Kidney tubule cell (primary cell): ENCODE data around the gene FOXP1.

ENCODE experiments used
- DNase-seq: peaks from one replicate; pipeline ENCODE4 v3.0.0-alpha.2; 2018; ENCODE audit warnings: low spot score

FOXP1 gene

DNA sequence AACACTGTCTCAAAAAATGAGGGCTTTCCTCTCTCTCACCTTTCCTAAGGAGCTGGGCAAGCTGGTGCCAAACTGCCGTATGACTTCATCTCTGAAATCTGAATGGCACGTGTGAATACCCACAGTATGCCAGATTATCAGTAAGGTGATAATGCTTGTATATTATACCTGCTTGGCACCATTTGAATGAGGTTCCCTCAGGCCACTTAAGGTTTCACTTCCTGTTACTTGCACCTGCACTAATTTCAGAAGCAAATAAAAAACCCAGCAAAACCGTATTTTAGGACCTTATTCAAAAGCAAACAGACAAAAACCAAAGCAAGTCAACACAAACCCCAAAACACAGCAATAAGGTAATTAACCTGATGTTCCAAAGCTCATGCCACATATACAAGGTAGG lies 19.7 kb downstream of the FOXP1 start:
- no peak for DNase-seq

DNA sequence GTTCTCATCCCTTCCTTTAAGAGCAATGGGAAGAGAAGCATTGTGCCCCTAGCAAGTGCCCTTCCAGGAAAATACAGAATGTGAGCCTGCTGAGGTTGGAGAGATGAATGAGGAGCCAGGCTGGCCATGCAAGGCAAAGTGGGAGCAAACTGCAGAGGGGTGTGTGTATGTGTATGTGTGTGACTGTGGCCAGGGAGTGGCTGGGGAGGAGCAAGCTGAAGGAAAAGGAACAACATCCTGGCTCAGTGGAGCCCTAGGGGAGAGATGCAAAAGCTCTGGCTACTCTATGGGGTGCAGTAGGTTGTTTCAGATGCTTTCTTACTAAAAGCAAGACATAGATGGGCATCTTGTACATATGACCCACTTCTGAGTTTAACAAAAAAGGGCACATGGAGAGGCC lies 20.6 kb downstream of the FOXP1 start:
- peak; percentile 7 for DNase-seq

- peak; percentile 84 for DNase-seq
Measured at GRCh38 chr3:71560665-71561064, 22.9 kb downstream of the FOXP1 start.

DNA sequence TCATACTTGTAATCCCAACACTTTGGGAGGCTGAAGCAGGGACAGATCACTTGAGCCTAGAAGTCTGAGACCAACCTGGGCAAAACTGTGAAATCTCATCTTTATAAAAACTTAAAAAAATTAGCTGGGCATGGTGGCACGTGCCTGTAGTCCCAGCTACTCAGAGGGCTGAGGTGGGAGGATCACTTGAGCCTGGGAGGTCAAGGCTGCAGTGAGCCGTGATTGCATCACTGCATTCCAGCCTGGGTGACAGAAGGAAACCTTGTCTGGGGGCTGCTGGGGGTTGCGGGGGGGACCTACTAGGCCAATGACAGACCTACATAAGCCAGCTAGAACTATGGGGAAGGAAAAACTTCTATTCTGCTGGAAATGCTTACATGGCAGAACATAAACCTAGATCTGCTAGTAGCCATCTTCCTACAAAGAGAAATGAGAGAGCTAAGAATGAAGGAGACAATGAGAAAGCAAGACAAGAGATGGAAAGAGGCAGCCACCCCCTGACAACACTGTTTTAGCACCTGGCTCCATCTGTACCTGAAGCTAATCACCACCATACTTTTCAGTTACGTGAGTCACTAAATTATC lies 23.9 kb downstream of the FOXP1 start:
- DNase-seq, result peak; percentile 37

DNA sequence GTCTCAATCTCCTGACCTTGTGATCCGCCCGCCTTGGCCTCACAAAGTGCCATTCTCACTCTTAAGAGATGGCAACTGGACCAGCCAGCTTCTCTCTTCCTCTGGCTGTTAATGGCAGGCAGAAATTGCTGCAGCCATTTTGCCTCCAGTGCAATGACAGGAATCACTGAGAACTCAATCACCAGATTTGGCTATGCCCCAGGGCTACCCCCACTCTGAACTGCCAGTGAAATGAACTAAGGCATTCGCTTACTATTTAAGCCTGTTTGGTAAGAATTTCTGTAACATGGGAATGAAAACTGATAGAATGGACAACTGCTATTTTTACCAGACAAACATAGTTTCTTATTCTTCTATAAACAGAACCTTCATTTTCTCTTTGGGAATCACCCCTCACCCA lies 24.5 kb downstream of the FOXP1 start:
- DNase-seq, result no peak

DNA sequence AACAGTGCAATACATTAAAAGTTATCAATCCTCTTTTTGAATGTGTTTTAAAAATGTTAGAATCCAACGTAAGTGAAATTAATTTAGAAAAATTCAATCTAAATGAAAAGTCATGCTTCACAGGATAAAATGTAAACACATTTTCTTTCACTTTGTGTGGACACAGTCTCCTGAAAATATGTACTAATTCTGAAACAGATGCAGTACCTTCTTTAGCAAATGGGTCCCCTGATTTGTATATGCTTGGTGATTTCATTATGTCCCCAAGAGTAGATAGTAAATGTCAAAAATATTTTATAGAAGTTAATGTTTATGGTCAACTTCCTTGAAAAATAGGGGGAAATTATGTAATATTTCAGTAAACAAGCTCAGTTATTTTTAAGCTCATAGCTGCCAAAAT lies 28.9 kb downstream of the FOXP1 start:
- no peak for DNase-seq

- DNase-seq, result peak; percentile 54
Measured at GRCh38 chr3:71551311-71551919, 32.1 kb downstream of the FOXP1 start.

DNA sequence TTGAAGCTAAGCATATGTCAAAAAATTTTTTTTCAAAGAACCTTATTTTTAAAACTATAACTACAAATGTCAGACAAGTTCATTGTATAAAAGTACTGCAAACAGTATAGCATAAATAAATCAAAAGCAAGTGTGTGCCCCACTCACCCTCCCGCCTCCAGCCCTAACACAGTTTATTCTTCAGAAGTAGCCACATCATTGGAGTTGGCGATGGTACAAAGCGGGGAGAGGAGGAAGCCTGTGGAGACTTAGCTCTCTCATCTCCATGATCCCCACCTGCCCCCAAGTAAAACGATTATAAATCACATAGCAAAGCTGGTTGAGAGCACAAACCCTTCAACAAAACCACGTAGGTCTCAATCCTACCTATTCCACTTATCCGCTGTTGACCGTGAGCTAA lies 33.6 kb downstream of the FOXP1 start:
- DNase-seq, result no peak

DNA sequence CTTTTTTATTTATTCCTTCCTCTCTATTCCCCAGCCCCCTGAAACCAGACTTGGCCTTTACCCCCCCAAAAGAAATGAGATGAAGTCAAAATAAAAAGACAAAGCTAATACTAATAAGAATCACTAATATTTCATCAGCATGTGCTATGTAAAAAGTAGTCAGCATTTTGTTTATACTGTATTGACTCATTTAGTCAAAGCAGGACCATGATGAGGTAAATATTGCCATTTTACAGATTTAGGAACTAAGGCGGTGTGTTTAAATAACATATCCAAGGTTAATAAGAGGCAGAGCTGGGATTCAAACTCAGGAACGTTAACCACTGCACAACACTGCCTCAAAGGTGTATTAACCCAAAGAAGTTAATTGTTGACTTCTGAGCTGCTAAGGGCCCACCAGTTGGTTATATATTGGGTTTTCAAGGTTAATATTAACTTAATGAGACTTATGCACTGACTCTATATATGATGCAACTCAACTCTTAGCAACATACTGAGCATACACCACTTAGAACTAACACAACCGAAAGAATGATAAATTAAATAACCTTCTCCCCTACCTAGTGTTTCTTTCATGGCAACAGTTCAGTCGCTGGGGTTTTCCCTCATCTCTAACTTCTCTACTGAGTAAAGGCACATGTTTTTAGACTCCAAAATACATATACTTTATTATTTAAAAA lies 34.7 kb downstream of the FOXP1 start:
- peak; percentile 92 for DNase-seq

DNA sequence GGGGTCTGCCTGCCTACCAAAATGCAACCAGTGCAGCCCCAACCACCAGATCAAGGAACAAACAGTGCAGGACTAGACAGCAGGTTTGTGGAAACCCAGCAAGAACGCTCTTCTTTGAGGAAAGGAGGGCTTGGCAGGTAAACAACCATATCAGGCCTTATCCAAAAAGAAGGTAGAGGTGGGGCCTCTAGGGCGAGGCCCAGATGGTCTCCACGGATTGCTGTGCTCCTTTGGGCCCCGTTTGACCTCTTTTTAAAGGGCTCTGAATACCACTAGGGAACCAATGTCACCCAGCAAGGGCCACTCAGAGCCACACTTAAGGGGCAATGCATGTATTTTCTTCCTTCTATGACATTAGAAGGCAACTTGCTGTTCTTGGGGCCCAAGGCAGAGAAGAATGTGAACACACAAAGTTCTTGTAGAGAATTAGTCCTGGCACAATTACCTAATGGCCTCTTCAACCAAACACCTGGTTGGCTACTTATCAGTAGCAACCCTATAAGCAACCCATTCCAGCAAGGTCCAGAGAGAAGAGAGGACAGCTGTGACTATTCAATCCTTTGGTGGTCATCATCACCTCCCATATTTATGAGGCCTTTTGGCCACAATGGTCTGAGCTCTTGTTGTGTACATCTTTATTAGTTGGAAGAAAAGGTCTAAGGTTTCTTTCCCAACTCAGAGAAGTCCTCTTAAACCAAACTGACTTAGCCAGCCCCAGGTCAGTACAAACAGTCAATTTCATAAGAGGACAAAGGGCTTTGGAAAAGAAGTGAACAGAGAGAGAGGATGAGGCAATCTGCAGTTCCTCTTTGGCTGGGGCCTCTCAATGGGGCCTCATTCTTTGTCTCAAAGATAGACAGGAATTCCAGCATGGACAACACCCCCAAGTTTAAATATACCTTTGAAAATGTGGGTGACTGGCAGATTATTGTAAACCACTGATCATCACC lies 36.0 kb downstream of the FOXP1 start:
- DNase-seq, result no peak

DNA sequence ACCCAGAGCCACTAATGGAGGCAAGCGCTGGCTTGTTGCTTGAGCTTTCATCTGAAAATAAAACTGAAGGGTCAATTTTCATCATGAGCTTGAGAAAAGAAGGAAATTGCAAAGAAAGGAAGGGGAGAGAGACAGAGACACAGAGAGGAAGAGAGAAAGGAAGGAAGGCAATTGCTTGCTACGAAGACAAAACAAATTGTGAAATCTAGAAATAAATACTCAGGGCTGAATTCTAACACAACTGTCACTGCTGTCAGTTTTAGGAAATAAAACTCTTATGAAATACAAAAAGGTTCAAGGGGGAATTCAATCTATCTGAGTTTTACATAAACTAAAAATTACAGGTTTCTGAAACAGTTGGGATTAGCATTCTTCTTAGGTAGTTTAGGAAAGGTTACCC lies 36.7 kb downstream of the FOXP1 start:
- no peak for DNase-seq

DNA sequence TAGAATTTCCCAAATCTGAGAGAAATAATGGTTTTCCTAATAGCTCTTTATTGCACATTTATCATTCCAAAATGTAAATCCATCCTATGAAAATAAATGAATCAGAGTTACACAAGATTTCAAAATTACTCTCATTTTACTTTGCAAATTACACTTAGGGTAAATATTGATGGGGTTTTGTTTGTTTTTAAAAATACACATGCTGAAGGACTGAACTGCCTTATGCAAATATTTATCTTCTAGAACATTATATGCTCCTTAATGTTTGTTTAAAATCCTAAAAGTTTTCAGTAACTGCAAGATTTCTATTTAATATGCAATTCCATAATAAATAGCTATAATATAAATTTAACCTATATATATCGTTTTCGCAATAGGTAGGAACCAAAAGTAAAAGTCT lies 38.2 kb downstream of the FOXP1 start:
- DNase-seq, result no peak

GRCh38 chr3:71543371-71544016 lies 40.0 kb downstream of the FOXP1 start:
- no peak for DNase-seq

- DNase-seq, result no peak
Measured at GRCh38 chr3:71542521-71543370, 40.8 kb downstream of the FOXP1 start.

DNA sequence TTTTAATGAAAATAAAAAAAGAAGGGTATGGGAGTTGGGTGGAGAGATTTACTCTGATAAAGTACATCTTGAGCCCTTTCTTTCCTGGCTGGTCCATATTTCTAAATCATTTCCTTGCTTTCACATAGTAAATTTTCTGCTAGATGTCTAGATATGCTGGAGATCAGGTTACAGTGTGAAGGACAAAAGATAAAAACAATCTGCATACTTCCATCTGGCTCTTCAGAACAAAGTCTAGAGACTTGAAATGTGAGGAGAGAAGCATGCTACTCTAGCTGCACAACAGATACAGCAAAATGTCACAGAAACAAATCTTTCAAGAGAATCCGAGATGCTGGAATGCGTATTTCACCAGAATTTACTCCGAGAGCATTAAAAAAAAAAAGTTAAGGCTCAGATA lies 42.2 kb downstream of the FOXP1 start:
- DNase-seq, result no peak

DNA sequence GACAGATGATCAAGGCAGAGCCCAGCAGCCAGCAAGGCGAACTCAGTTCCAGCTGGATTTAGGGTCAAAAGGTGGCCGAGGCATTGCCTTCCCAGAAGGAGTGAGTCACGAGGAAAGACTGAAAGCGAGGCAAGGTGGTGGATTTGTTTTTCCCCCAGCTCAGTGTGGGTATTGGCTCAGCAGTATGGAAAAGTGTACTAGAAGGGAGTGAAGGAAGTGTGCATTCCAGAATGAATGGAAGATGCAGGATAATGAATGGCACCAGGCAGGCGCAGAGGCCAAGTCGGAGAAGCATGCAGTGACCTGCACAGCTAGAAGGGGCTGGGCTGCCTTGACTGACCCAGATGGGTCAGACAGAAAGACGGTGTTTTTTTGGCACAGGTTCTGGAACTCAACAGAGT lies 46.3 kb downstream of the FOXP1 start:
- peak; percentile 90 for DNase-seq

- peak; percentile 71 for DNase-seq
Measured at GRCh38 chr3:71536376-71536965, 47.1 kb downstream of the FOXP1 start.

GRCh38 chr3:71533588-71533987 lies 49.9 kb downstream of the FOXP1 start:
- DNase-seq, result no peak

DNA sequence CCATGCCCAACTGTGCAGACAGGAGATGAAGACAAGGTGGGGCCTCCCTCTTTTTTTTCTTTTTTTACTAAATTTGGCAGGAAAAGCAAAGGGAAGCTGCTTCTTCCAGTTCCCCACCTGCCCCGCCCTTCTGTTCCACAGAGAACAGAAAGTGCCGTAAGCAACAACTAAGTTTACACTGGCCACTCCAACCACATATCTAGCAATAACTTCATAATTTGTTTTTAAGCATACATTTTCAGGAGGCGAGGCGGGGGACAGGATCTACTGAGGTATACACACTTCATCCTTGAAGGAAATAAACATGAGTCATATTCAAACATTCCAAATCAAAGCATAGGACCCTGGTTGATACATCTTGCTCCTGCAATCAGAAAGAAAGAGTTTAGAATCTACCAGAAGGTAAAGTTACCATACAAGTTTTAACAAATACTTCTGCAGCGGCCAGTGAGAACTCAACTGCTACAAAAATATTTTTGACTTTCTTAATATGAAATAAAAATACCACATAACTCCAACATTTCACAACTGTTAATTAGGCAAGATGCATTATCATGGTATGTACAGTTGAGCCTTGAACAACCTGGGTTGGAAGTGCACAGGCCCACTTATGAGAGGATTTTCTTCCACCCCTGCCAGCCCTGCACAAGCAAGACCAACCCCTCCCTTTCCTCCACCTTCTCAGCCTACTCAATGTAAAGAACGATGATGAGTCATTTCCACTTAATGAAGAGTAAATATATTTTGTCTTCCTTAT lies 50.7 kb downstream of the FOXP1 start:
- DNase-seq, result no peak
